ENCODE results near the gene TECPR1.

- TF ChIP-seq, protein P1, sequence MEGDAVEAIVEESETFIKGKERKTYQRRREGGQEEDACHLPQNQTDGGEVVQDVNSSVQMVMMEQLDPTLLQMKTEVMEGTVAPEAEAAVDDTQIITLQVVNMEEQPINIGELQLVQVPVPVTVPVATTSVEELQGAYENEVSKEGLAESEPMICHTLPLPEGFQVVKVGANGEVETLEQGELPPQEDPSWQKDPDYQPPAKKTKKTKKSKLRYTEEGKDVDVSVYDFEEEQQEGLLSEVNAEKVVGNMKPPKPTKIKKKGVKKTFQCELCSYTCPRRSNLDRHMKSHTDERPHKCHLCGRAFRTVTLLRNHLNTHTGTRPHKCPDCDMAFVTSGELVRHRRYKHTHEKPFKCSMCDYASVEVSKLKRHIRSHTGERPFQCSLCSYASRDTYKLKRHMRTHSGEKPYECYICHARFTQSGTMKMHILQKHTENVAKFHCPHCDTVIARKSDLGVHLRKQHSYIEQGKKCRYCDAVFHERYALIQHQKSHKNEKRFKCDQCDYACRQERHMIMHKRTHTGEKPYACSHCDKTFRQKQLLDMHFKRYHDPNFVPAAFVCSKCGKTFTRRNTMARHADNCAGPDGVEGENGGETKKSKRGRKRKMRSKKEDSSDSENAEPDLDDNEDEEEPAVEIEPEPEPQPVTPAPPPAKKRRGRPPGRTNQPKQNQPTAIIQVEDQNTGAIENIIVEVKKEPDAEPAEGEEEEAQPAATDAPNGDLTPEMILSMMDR (IDR thresholded peaks at IDR 0.05; ENCODE audit: insufficient read depth, low read depth, low read length): no peak
- TF ChIP-seq EZH2 (IDR thresholded peaks at IDR 0.05; ENCODE audit: insufficient read depth, low read length): no peak
Observed at GRCh38 chr7:98222533-98223195, 29.4 kb downstream of the TECPR1 start.

Data from astrocyte (in vitro differentiated cells and primary cell).